ENCODE results near the gene TFF3. TPM values are rescaled to one million over a fixed set of nuclear protein-coding genes. Genes with fewer than 3 reads are reported as not detected.
A peak's percentile ranks its signal among the peaks of the same experiment; 100 is the strongest.

The TFF3 gene
- total RNA-seq, 1 experiment from 2014 or later = not detected

GRCh38 chr21:42277593-42277992 lies 37.6 kb downstream of the TFF3 start:
- H3K27me3 ChIP-seq (replicated peaks; ENCODE audit: insufficient read depth, low read depth, low read length, poor library complexity) = no peaks in the 10 kb centered on the region
- intact Hi-C loops (cut with micrococcal nuclease; ENCODE audit: unreplicated experiment) = no loop called here
- CTCF ChIA-PET = no interaction called here
- POLR2A ChIA-PET (ENCODE audit: low non-redundant PET) = no interaction called here
- H3K9me3 ChIP-seq (ENCODE audit: low read depth, low read length, poor library complexity, severe bottlenecking) = no peaks in the 10 kb centered on the region
- no peak overlapping the region for H3K4me3 ChIP-seq (ENCODE audit: low read depth, low read length, poor library complexity, severe bottlenecking)
- no peaks in the 10 kb centered on the region for H3K4me1 ChIP-seq (ENCODE audit: insufficient read depth, low read length, poor library complexity, severe bottlenecking)
- BruUV-seq (replicated peaks) = no TSS peak
- DNase-seq (ENCODE audit: low spot score) = no peak
- TF ChIP-seq CTCF (conservative IDR thresholded peaks at IDR 0.05; ENCODE audit: low read depth, low read length) = no peak
- no peak for TF ChIP-seq EZH2 (IDR thresholded peaks at IDR 0.05; ENCODE audit: borderline replicate concordance, low read depth, low read length, poor library complexity, severe bottlenecking)
- H3K36me3 ChIP-seq (ENCODE audit: insufficient read depth, low read length, poor library complexity, severe bottlenecking) = no peaks in the 10 kb centered on the region
- H3K27ac ChIP-seq (ENCODE audit: low read depth, low read length, poor library complexity, severe bottlenecking) = no peak overlapping the region

GRCh38 chr21:42276526-42277154 lies 38.6 kb downstream of the TFF3 start:
- ChIA-PET POLR2A (ENCODE audit: low non-redundant PET) (no interaction called here), CTCF (interaction anchor here (0.6 kb wide), 2 partner anchors 18 to 124 kb away, joined by 3 read pairs; no protein-coding TSS in a partner anchor)
- Histone ChIP-seq H3K36me3 (ENCODE audit: insufficient read depth, low read length, poor library complexity, severe bottlenecking) (no peaks in the 10 kb centered on the region), H3K27ac (ENCODE audit: low read depth, low read length, poor library complexity, severe bottlenecking) (no peak overlapping the region), H3K27me3 (replicated peaks; ENCODE audit: insufficient read depth, low read depth, low read length, poor library complexity) (no peaks in the 10 kb centered on the region), H3K9me3 (ENCODE audit: low read depth, low read length, poor library complexity, severe bottlenecking) (no peaks in the 10 kb centered on the region), H3K4me3 (ENCODE audit: low read depth, low read length, poor library complexity, severe bottlenecking) (no peak overlapping the region), H3K4me1 (ENCODE audit: insufficient read depth, low read length, poor library complexity, severe bottlenecking) (no peaks in the 10 kb centered on the region)
- no peak for DNase-seq (ENCODE audit: low spot score)
- intact Hi-C loops (cut with micrococcal nuclease; ENCODE audit: unreplicated experiment) = no loop called here
- no TSS peak for BruUV-seq (replicated peaks)
- 0 out of 2 replicates have a peak, but pooled peaks have one; percentile 29 for TF ChIP-seq CTCF (conservative IDR thresholded peaks at IDR 0.05; ENCODE audit: low read depth, low read length)
- no peak for TF ChIP-seq EZH2 (IDR thresholded peaks at IDR 0.05; ENCODE audit: borderline replicate concordance, low read depth, low read length, poor library complexity, severe bottlenecking)

GRCh38 chr21:42276076-42276475 lies 39.1 kb downstream of the TFF3 start:
- intact Hi-C loops (cut with micrococcal nuclease; ENCODE audit: unreplicated experiment) = no loop called here
- no peak for DNase-seq (ENCODE audit: low spot score)
- Histone ChIP-seq H3K9me3 (ENCODE audit: low read depth, low read length, poor library complexity, severe bottlenecking) (no peaks in the 10 kb centered on the region), H3K4me3 (ENCODE audit: low read depth, low read length, poor library complexity, severe bottlenecking) (no peak overlapping the region), H3K4me1 (ENCODE audit: insufficient read depth, low read length, poor library complexity, severe bottlenecking) (no peaks in the 10 kb centered on the region), H3K36me3 (ENCODE audit: insufficient read depth, low read length, poor library complexity, severe bottlenecking) (no peaks in the 10 kb centered on the region), H3K27me3 (replicated peaks; ENCODE audit: insufficient read depth, low read depth, low read length, poor library complexity) (no peaks in the 10 kb centered on the region), H3K27ac (ENCODE audit: low read depth, low read length, poor library complexity, severe bottlenecking) (no peak overlapping the region)
- TF ChIP-seq CTCF (conservative IDR thresholded peaks at IDR 0.05; ENCODE audit: low read depth, low read length) = no peak
- BruUV-seq (replicated peaks) = no TSS peak
- CTCF ChIA-PET = interaction anchor here (0.6 kb wide), 1 partner anchor 17 kb away, joined by 3 read pairs; no protein-coding TSS in a partner anchor
- POLR2A ChIA-PET (ENCODE audit: low non-redundant PET) = no interaction called here

Data from A673 (cell line).